Effector memory CD8-positive, alpha-beta T cell (primary cell): ENCODE results near the gene RTRAF.
A peak's percentile ranks its signal among the peaks of the same experiment; 100 is the strongest.

ENCODE experiments used
- ATAC-seq: fragments of 150-1000 bp; cut with Tn5 transposase; replicated peaks from 2 replicates; pipeline ENCODE4 v1.10.0; 2021; ENCODE audit warnings: mild to moderate bottlenecking, moderate library complexity
- DNase-seq, 3 experiments: peaks; one replicate each; pipeline ENCODE4 v3.0.0; 2021
- H3K27ac Mint-ChIP-seq, 2 donors: one replicate each; pipeline ENCODE4 v1.8.0; 2022; ENCODE audit warnings: mild to moderate bottlenecking in 2 of 2, mixed read lengths in 2 of 2, moderate library complexity in 2 of 2
- H3K27me3 Mint-ChIP-seq, 2 donors: one replicate each; pipeline ENCODE4 v1.8.0; 2022; ENCODE audit warnings: mixed read lengths in 2 of 2
- H3K36me3 Mint-ChIP-seq: one replicate; pipeline ENCODE4 v1.8.0; 2022; ENCODE audit warnings: mild to moderate bottlenecking, moderate library complexity, mixed read lengths; ENCODE audit not compliant: insufficient read depth
- H3K4me1 Mint-ChIP-seq, 2 donors: one replicate each; pipeline ENCODE4 v1.8.0; 2022; ENCODE audit warnings: low read depth in 2 of 2, mixed read lengths in 2 of 2
- H3K4me3 Mint-ChIP-seq, 2 donors: one replicate each; pipeline ENCODE4 v1.8.0; 2022; ENCODE audit warnings: mild to moderate bottlenecking in 2 of 2, mixed read lengths in 2 of 2, moderate library complexity in 2 of 2
- H3K9me3 Mint-ChIP-seq, 2 donors: one replicate each; pipeline ENCODE4 v1.8.0; 2022; ENCODE audit warnings: mixed read lengths in 2 of 2

Gene RTRAF

DNA sequence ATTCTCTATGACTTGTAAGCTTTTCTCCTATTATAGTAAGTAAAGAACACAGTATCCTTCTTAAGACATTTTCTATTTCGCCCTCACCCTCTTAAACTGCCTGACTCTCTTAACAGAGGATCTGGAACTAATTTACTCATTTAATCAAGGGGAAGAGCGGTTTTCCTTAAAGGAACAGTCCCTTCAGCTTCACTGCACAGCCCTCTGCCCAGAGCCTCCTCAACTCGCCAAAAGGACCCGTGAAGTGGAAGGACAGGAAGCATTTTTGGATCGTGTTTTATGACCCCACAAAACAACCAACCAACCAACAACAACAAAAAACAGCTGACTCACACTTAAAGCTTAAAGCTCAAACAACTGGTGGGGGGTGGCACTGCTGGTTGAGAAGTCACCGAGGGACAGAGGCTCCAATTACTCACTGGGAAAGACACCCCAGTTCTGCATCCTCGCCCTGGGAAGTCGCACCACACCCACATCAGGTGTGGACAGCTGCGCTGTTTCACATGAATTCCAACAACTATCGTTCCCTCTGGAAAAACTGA is 43.8 kb downstream of the RTRAF start:
- no peaks in the 10 kb centered on the region for H3K36me3 Mint-ChIP-seq
- no peak for DNase-seq
- peaks cover 0 to 2% of the 10 kb centered on the region in 2 donors for H3K9me3 Mint-ChIP-seq
- H3K27me3 Mint-ChIP-seq: peaks cover 0 to 15% of the 10 kb centered on the region in 2 donors
- no peak overlapping the region for H3K27ac Mint-ChIP-seq
- no peak overlapping the region for H3K4me3 Mint-ChIP-seq
- no peak for ATAC-seq
- peaks cover 0 to 2% of the 10 kb centered on the region in 2 donors for H3K4me1 Mint-ChIP-seq

GRCh38 chr14:52039124-52039815 is 49.9 kb downstream of the RTRAF start:
- Mint-ChIP-seq H3K4me3 (no peak overlapping the region), H3K4me1 (peaks cover 3 to 6% of the 10 kb centered on the region in 2 donors), H3K27me3 (peaks cover 0 to 36% of the 10 kb centered on the region in 2 donors), H3K36me3 (no peaks in the 10 kb centered on the region), H3K9me3 (peaks cover 0 to 2% of the 10 kb centered on the region in 2 donors), H3K27ac (no peak overlapping the region)
- no peak for ATAC-seq
- no peak for DNase-seq

DNA sequence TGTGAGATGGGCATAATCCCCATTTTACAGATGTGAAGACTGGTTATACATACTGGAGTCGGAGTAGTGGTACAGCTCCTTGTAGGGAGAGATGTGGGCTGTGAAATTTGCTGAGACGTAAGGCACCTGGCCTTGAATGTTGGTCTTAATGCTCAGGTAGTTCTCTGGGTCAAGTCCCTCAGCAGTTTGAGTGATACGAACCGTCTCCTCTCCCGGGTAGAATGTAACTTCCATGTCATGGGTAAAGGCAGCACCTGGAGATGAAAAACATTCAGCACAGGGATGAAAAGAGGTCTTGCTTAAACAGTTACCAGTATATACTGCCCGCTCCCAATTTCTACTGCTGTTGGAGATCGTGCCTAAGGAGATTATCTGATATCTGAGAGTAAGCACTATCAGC is 51.3 kb downstream of the RTRAF start:
- H3K9me3 Mint-ChIP-seq: peaks cover 0 to 2% of the 10 kb centered on the region in 2 donors
- ATAC-seq (no peak), DNase-seq (no peak)
- no peaks in the 10 kb centered on the region for H3K36me3 Mint-ChIP-seq
- H3K27me3 Mint-ChIP-seq: peaks cover 0 to 36% of the 10 kb centered on the region in 2 donors
- no peak overlapping the region for H3K27ac Mint-ChIP-seq
- no peak overlapping the region for H3K4me3 Mint-ChIP-seq
- peaks cover 3 to 6% of the 10 kb centered on the region in 2 donors for H3K4me1 Mint-ChIP-seq

- no peak for DNase-seq
- Mint-ChIP-seq H3K9me3 (no peaks in the 10 kb centered on the region), H3K27me3 (peaks cover 0 to 32% of the 10 kb centered on the region in 2 donors), H3K4me3 (no peak overlapping the region), H3K27ac (no peak overlapping the region), H3K4me1 (peaks cover 3 to 6% of the 10 kb centered on the region in 2 donors), H3K36me3 (no peaks in the 10 kb centered on the region)
- no peak for ATAC-seq
Measured at GRCh38 chr14:52042371-52043289, 53.3 kb downstream of the RTRAF start.

DNA sequence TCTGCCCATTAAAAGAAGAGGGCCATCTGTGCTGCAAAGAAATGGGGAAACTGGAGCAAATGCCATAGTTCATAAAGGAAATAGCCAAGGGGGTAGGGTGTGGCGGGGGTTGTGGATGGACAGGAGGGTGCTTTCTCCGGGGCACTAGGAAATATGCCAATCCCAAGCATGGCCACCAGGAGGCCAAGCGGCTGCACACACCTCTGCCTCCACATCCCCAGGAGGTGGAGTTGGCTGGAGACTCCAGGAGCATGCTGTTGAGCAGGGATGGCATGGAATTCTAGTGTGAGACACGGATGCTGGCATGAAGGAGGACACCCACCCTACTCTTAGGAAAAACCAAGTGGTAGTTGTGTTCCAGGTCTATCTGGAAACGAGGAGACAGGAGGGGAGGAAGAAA is 54.3 kb downstream of the RTRAF start:
- Mint-ChIP-seq H3K4me3 (no peak overlapping the region), H3K36me3 (no peaks in the 10 kb centered on the region), H3K4me1 (peaks cover 3 to 6% of the 10 kb centered on the region in 2 donors), H3K27ac (no peak overlapping the region), H3K9me3 (no peaks in the 10 kb centered on the region), H3K27me3 (peaks cover 0 to 22% of the 10 kb centered on the region in 2 donors)
- ATAC-seq: peak; percentile 66
- DNase-seq: peak; percentile 15 to 31 (median 24)

DNA sequence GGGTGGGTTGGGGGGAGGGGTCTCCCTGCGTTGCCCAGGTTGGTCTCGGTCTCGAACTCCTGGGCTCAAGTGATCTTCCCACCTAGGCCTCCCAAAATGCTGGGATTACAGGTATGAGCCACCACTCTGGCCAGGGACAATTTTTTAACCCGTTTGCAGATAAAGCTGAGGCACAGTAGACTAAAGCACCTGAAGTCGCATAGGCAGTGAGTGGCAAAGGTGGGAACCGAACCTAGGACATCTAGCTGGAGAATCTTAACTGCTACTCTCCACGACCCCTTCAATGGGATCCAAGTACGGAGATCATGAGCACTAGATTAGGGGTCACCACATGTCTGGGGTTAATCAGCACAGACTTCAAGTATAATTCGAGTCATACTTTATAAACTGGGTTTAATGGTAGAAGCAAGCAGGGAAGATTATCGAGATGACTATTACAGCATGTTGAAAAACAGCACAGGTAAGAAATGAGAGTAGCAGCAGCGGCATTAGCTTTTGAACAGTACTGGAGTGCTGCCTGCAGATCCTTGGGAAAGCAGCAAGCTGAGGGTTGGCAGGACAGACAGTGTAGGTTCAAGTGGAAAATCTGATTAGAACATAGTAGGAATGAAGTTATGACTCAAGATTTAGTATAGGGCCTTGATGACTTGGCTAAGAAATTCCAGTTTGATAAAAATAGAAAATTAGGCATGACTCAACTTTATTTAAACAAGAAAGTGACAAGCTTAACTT is 55.6 kb downstream of the RTRAF start:
- Mint-ChIP-seq H3K9me3 (no peaks in the 10 kb centered on the region), H3K27me3 (peaks cover 0 to 11% of the 10 kb centered on the region in 2 donors), H3K36me3 (no peaks in the 10 kb centered on the region), H3K27ac (no peak overlapping the region), H3K4me3 (no peak overlapping the region), H3K4me1 (peaks cover 3 to 6% of the 10 kb centered on the region in 2 donors)
- ATAC-seq: no peak
- no peak for DNase-seq

DNA sequence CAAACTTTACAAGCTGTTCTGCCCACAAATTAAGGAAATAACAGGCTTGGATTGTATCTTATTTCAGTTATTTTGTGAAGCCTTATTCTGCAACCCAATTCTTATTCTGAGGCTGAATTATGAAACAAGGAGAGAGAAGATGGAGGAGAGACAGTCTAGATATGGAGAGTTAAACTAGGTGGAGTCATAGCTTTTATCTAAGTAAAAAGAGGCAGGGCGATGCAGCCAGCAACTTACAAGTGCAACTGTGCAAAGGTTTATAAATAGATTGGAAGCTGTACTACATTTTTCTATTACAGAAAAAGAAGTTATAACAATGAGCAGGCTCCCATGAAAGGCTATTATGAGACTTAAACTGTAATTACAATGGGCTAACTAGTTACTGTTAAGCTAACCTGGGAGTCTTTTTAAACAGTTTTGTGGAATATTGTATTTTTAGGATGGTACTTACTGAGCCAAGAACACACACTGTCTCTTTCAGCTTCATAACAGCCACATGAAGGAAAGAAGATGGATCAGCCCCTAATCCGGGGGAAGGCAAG is 57.1 kb downstream of the RTRAF start:
- Mint-ChIP-seq H3K27ac (no peak overlapping the region), H3K4me3 (no peak overlapping the region), H3K27me3 (peaks cover 0 to 5% of the 10 kb centered on the region in 2 donors), H3K9me3 (no peaks in the 10 kb centered on the region), H3K4me1 (peaks cover 3 to 6% of the 10 kb centered on the region in 2 donors), H3K36me3 (no peaks in the 10 kb centered on the region)
- DNase-seq: no peak
- no peak for ATAC-seq

DNA sequence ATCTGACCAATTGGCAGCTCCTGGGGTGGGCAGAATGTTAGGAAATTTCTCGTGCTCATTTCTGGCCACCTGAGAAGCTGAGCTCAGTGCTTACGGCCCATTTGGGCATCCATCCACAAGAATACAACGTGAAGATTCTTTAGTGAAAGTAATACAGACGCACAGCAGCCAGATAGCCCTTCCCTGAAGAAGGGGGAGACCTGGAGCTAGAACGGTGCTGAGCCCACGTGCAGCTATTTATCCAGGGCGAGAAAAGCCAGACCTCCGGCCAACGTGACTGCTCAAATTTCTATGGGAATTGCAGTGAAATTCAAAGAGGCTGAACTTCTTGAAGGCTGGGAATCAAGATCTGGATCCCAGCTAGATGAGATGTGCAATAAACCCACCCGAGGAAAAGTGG is 58.8 kb downstream of the RTRAF start:
- ATAC-seq (no peak), DNase-seq (no peak)
- Mint-ChIP-seq H3K4me3 (no peak overlapping the region), H3K4me1 (peaks cover 3 to 5% of the 10 kb centered on the region in 2 donors), H3K36me3 (no peaks in the 10 kb centered on the region), H3K27ac (no peak overlapping the region), H3K9me3 (no peaks in the 10 kb centered on the region), H3K27me3 (peaks cover 0 to 21% of the 10 kb centered on the region in 2 donors)

- H3K36me3 Mint-ChIP-seq: no peaks in the 10 kb centered on the region
- peaks cover 2% of the 10 kb centered on the region in 2 donors for H3K4me1 Mint-ChIP-seq
- no peak overlapping the region for H3K4me3 Mint-ChIP-seq
- ATAC-seq: no peak
- peaks cover 0 to 24% of the 10 kb centered on the region in 2 donors for H3K27me3 Mint-ChIP-seq
- no peak for DNase-seq
- no peak overlapping the region for H3K27ac Mint-ChIP-seq
- no peaks in the 10 kb centered on the region for H3K9me3 Mint-ChIP-seq
Measured at GRCh38 chr14:52048641-52049204, 59.4 kb downstream of the RTRAF start.

DNA sequence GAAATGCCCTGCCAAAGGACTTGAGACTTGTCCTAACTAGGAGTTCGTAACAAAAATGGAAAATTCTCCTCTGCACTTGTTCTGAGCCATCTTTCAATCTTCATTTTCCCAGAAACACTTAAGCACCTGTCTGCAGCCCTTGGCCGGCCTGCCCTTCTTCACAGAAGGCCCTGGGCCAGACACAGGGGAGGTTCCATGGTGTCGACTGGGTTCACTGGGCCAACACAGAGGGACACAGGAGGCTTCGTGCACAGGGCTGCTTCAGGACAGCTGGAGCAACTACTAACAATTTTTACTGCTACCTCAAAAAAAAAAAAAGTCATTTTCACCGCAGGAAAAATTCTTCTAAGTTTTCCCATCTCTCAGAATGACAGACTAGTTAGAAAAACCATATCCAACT is 59.9 kb downstream of the RTRAF start:
- Mint-ChIP-seq H3K36me3 (no peaks in the 10 kb centered on the region), H3K27ac (no peak overlapping the region), H3K4me1 (no peaks in the 10 kb centered on the region), H3K27me3 (peaks cover 0 to 27% of the 10 kb centered on the region in 2 donors), H3K9me3 (no peaks in the 10 kb centered on the region), H3K4me3 (no peak overlapping the region)
- DNase-seq: no peak
- no peak for ATAC-seq

DNA sequence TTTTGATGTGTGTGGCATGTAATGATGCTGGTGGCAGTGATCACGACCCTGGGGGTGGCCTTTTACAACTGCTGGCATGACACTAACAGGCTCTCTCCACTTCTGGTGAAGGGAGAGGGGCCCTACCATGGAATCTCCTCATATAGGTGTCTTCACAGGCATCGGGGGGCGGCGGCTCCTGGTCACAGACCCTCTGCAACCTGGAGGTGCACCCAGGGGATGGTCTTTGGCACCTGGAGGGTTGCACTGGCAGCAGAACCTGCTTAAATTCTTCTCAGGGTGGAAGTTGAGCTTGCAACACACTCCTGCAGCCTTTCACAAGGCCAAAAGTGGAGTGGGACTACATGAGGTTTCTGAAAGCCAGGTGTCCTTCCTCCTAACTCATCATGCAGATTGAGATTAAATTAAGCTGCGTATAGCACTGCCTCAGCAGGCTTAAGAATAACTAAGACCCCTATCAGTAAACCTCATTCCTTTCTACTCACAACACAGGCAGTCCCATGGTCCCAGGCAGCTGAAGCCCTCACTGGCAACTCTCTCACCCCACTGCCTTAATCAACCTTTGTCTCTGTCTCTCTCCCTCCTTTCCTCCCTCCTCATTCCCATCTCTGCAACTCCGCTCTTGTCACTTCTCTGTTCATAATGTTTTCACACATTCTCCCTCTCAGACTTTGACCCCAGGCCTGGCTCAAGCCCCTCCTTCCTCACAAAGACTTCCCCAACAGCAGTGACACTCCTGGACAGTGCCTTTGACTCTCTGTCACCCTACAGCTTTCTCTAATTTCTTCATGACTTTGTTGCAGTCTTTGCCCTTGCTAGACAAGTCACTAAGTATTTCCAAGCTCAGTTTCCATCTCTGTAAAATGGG is 60.6 kb downstream of the RTRAF start:
- Mint-ChIP-seq H3K27me3 (peaks cover 3 to 34% of the 10 kb centered on the region in 2 donors), H3K9me3 (no peaks in the 10 kb centered on the region), H3K4me1 (no peaks in the 10 kb centered on the region), H3K4me3 (no peak overlapping the region), H3K27ac (no peak overlapping the region), H3K36me3 (no peaks in the 10 kb centered on the region)
- ATAC-seq: no peak
- no peak for DNase-seq

DNA sequence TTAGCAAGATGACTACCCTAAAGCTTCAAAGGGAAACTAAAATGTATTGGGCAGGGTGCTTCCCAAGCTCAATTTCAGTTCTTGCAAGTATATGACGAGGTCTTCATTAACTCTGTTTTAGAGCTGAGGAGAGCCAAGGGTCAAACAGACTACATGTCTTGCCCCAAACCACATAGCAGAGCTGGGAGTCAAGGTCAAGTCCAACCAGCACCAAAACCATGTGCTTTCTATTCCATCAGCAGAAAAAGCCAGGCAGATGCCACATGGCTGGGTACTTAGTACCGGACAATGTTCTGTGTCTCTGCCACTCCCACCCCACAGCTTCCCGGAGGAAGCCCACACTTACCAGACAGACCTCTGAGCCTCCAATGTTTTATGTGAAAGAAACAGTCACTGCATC is 61.9 kb downstream of the RTRAF start:
- Mint-ChIP-seq H3K4me1 (no peaks in the 10 kb centered on the region), H3K27me3 (peaks cover 6 to 45% of the 10 kb centered on the region in 2 donors), H3K9me3 (no peaks in the 10 kb centered on the region), H3K4me3 (no peak overlapping the region), H3K36me3 (no peaks in the 10 kb centered on the region), H3K27ac (no peak overlapping the region)
- ATAC-seq (no peak), DNase-seq (no peak)
